ENCODE data around the gene SEC22A.
"Not testable (repeated sequence)": the region's sequence is repeated elsewhere in the genome, so short reads cannot be mapped to it uniquely, and the experiment has no call there.

SEC22A gene

DNA sequence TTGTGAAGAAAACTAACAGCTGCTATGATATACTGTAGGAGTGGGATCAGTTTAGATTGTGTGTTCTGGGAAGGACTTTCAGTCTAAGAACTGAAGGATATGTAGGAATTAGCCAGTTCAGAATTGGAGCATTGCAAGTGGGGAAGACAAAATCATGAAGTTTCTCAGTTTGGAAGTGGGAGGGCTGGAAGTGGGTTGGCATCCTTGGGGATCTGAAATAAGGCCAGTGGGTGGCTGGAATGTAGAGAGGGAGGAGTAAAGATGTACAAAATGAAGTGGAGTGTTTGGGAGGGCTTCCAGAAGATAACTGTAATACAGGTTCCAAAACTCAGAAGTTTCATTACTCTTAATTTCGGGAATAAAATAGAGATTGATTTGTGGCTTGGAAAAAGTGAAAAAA, 17.2 kb downstream of the SEC22A start:
- DNase-seq = no peak
- Histone ChIP-seq H3K4me3 (ENCODE audit: low read depth, low read length) (no peak overlapping the region), H3K4me1 (no peaks in the 10 kb centered on the region), H3K36me3 (peaks cover 3% of the 10 kb centered on the region; the same call in 1 of the 2 replicates), H3K27me3 (no peaks in the 10 kb centered on the region), H3K9me3 (no peaks in the 10 kb centered on the region)
- TF ChIP-seq CTCF (IDR thresholded peaks at IDR 0.05; ENCODE audit: low read depth, low read length) = no peak

- H3K9me3 ChIP-seq; DNase-seq; H3K4me1 ChIP-seq; H3K4me3 ChIP-seq (ENCODE audit: low read depth, low read length); H3K27me3 ChIP-seq: not testable (repeated sequence)
- peaks cover 17% of the 10 kb centered on the region for H3K36me3 ChIP-seq
Observed at GRCh38 chr3:123221369-123221768, 19.6 kb downstream of the SEC22A start.

DNA sequence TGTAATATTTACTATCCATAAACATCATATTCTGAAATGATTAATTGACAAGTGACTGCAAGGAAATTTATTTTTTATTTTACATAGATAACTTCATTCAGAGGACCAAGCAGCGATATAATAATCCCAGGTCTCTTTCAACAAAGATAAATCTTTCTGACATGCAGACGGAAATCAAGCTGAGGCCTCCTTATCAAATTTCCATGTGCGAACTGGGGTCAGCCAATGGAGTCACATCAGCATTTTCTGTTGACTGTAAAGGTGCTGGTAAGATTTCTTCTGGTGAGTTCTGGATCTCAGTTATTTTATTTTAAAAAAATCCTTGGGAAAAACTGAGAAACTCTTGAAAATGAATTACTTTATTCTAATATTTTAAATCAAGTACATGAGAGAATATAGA, 23.3 kb downstream of the SEC22A start:
- no peak for TF ChIP-seq CTCF (IDR thresholded peaks at IDR 0.05; ENCODE audit: low read depth, low read length)
- DNase-seq = no peak
- Histone ChIP-seq H3K9me3 (peaks cover 2% of the 10 kb centered on the region), H3K27me3 (no peaks in the 10 kb centered on the region), H3K36me3 (peaks cover 17% of the 10 kb centered on the region), H3K4me3 (ENCODE audit: low read depth, low read length) (no peak overlapping the region), H3K4me1 (no peaks in the 10 kb centered on the region)

DNA sequence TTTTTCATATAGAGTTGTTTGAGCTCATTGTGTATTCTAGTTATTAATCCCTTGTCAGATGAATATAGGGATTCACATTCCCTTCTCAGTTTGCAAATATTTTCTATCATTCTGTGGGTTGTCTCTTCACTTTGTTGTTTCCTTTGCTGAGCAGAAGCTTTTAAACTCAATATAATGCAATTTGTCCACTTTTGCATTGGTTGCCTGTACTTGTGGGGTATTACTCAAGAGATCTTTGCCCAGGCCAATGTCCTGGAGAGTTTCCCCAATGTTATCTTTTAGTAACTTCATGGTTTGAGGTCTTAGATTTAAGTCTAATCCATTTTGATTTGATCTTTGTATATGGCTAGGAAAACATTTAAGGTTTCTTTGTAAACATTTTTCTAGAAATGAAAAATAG, 24.8 kb downstream of the SEC22A start:
- Histone ChIP-seq H3K27me3 (no peaks in the 10 kb centered on the region), H3K36me3 (peaks cover 17% of the 10 kb centered on the region), H3K9me3 (peaks cover 2% of the 10 kb centered on the region), H3K4me1 (no peaks in the 10 kb centered on the region), H3K4me3 (ENCODE audit: low read depth, low read length) (no peak overlapping the region)
- DNase-seq = no peak
- TF ChIP-seq CTCF (IDR thresholded peaks at IDR 0.05; ENCODE audit: low read depth, low read length) = no peak

DNA sequence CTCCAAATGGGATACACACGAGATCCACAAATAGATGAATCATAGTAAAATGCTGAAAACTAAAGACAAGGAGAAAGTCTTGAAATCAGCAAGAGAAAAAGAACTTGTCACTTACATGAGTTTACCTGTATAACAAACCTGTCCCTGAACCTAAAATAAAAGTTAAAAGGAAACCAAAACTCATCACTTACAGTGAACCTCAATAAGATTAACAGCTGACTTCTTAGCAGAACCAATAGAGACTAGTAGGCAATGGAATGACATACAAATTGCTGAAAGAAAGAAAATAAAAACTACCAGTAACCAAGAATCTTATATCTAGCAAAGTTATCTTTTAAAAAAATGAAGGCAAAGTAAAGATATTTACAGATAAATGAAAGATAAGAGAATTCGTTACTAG, 27.4 kb downstream of the SEC22A start:
- no peak for DNase-seq
- no peak overlapping the region for H3K4me3 ChIP-seq (ENCODE audit: low read depth, low read length)
- H3K4me1 ChIP-seq = no peaks in the 10 kb centered on the region
- H3K36me3 ChIP-seq = peaks cover 14% of the 10 kb centered on the region
- TF ChIP-seq CTCF (IDR thresholded peaks at IDR 0.05; ENCODE audit: low read depth, low read length) = no peak
- peaks cover 2% of the 10 kb centered on the region for H3K9me3 ChIP-seq
- H3K27me3 ChIP-seq = no peaks in the 10 kb centered on the region

DNA sequence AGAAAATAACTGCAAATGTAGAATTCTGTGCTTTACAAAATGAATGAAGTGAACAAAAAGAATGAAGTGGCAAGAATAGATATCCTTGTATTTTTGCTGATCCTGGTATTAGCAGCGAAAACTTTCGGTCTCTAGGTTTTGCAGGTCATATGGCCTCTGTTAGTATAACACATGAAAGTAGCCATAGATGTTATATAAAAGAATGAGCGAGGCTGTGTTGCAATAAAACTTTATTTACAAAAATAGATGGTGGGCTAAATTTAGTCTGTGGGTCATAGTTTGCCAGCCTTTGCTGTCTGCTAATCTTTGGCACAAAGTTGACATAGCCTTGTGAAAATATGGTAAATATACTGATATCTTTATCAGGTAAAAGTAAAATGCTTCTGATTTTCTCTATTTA, 35.2 kb downstream of the SEC22A start:
- no peaks in the 10 kb centered on the region for H3K9me3 ChIP-seq
- TF ChIP-seq CTCF (IDR thresholded peaks at IDR 0.05; ENCODE audit: low read depth, low read length) = no peak
- H3K27me3 ChIP-seq = no peaks in the 10 kb centered on the region
- H3K36me3 ChIP-seq = no peaks in the 10 kb centered on the region; the same call in none of the 2 replicates
- no peak overlapping the region for H3K4me3 ChIP-seq (ENCODE audit: low read depth, low read length)
- DNase-seq = no peak
- H3K4me1 ChIP-seq = no peaks in the 10 kb centered on the region

- H3K4me3 ChIP-seq (ENCODE audit: low read depth, low read length); H3K9me3 ChIP-seq; H3K27me3 ChIP-seq; DNase-seq; H3K36me3 ChIP-seq; H3K4me1 ChIP-seq: not testable (repeated sequence)
Observed at GRCh38 chr3:123239186-123239585, 37.4 kb downstream of the SEC22A start.

Measured in BE2C (cell line).